HUES6 (cell line): Measurements from ENCODE around the gene CYREN.

ENCODE experiments used
- H3K27ac ChIP-seq: 2 replicates; pipeline ENCODE4 v1.7.0; 2013; ENCODE audit warnings: low read depth, mild to moderate bottlenecking, low read length, inconsistent platforms
- H3K27me3 ChIP-seq: 2 replicates; pipeline ENCODE4 v1.6.1; 2013; ENCODE audit warnings: low read length; ENCODE audit not compliant: control insufficient read depth, insufficient read depth
- H3K36me3 ChIP-seq: 2 replicates; pipeline ENCODE4 v1.6.1; 2013; ENCODE audit warnings: low read length; ENCODE audit not compliant: control insufficient read depth, insufficient read depth
- H3K4me1 ChIP-seq: 2 replicates; pipeline ENCODE4 v1.6.1; 2013; ENCODE audit warnings: low read length; ENCODE audit not compliant: control insufficient read depth, insufficient read depth
- H3K4me3 ChIP-seq: 2 replicates; pipeline ENCODE4 v1.5.1; 2013; ENCODE audit warnings: low read depth, low read length
- H3K9ac ChIP-seq: one replicate; pipeline ENCODE4 v1.6.1; 2013; ENCODE audit warnings: mild to moderate bottlenecking, low read length
- H3K9me3 ChIP-seq: 2 replicates; pipeline ENCODE4 v1.6.1; 2013; ENCODE audit warnings: low read depth, low read length; ENCODE audit not compliant: control insufficient read depth, insufficient read depth

The CYREN gene

DNA sequence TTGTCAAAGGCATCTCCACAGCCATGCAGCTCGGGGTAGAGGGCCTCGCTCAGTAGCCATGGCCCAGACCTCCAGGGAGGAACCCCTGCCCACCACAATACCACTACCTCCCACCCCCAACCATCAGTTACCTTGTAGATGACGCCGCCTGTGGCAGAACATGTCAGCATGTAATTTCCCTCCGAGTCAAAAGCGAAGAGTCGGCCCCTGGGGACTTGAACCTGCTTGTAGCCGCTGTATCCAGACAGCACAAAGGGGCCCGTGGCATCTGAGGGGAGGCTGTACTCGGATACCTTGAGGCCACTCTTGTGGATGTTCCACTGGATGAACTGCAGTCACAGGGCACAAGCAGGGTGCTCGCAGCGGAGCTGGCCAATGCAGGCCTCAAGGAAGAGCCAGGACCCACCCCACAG lies 16.3 kb upstream of the CYREN start:
- H3K4me1 ChIP-seq: no peaks in the 10 kb centered on the region
- H3K27me3 ChIP-seq: no peaks in the 10 kb centered on the region
- peaks cover 18% of the 10 kb centered on the region for H3K9me3 ChIP-seq
- H3K36me3 ChIP-seq: peaks cover 68% of the 10 kb centered on the region
- no peak overlapping the region for H3K4me3 ChIP-seq
- H3K9ac ChIP-seq: no peak overlapping the region
- no peak overlapping the region for H3K27ac ChIP-seq

DNA sequence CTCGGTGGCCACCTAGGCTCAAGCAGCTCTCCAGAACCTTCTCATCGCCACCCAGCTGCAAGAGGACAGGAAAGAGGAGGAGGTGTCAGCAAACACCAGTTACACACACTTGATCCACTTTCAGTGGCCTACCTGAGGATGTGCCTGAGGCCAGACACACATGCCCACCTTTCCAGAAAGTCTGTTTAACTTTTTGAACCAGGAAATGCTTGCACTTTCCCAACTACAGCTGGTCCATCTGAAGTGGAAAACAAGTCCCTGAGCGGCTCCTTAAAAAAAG lies 15.7 kb upstream of the CYREN start:
- H3K9ac ChIP-seq: no peak overlapping the region
- H3K27ac ChIP-seq: no peak overlapping the region
- no peaks in the 10 kb centered on the region for H3K27me3 ChIP-seq
- H3K36me3 ChIP-seq: peaks cover 72% of the 10 kb centered on the region
- no peak overlapping the region for H3K4me3 ChIP-seq
- no peaks in the 10 kb centered on the region for H3K4me1 ChIP-seq
- H3K9me3 ChIP-seq: peaks cover 24% of the 10 kb centered on the region

DNA sequence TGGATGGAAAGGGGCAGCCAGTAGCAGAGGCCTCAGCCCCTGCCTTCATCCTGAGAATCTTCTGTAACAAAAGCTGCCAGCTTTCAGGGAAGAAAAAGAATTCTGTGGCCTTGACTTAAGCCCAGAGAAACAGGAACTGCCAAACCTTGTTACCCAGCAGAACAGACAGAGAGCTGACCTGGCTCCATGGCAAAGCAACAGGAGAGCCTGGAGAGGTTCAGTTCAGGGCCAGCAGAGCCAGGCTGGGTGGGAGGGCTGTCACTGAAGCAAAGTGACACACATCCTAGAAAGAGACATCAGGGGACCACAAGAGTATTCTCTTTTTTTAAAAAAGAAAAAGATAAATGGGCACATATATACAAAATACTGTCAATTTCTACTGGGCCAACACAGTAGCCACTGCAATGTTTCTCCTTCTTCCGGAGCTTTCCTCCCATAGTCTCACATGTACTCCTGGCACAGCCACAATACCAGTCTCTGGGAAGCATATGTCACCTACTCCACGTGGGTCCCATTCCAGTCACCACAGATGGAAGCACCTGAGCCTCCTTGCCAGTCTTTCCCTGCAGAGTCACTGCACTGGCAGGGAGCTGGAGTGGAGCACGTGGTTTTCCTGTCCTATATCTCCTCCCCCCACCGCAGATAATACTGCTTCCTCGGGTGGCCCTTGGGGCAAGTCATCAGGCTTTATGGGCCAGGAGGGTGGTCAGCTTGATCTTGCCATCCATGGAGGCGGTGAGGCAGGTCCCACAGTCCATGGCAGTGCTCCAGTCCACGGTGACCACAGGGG lies 15.2 kb upstream of the CYREN start:
- Histone ChIP-seq H3K4me1 (no peaks in the 10 kb centered on the region), H3K27me3 (no peaks in the 10 kb centered on the region), H3K9me3 (peaks cover 29% of the 10 kb centered on the region), H3K4me3 (no peak overlapping the region), H3K9ac (no peak overlapping the region), H3K36me3 (peaks cover 74% of the 10 kb centered on the region), H3K27ac (no peak overlapping the region)

DNA sequence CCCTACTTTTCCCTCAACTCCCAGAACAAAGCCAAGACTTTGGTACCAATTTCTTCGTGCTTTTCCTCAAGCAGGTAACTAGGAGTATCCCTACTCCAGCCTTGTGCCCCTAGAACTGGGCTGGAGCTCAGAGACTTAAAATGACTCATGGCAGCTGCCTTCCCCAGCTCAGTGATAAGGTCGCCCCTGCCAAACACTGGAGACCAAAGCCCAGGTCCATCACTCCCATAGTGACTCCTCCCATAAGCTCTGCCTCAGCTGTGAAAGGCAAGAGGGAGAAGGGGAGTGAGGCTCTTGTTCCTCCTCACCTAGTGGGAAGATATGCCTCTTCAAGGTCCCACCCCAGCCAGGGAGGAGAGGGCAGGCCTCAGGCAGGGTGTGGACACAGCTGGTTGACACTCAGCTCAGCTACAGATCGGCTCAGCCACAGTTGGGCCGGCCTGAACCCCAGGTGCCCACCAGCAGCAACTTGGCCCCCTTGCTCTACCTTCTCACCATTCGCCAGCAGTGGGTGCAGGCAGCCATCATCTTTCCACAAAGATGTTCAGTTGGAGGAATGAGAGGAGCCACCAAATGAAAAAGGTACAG lies 13.8 kb upstream of the CYREN start:
- Histone ChIP-seq H3K9me3 (peaks cover 43% of the 10 kb centered on the region), H3K4me3 (no peak overlapping the region), H3K9ac (no peak overlapping the region), H3K27me3 (no peaks in the 10 kb centered on the region), H3K4me1 (no peaks in the 10 kb centered on the region), H3K36me3 (peaks cover 73% of the 10 kb centered on the region), H3K27ac (no peak overlapping the region)

DNA sequence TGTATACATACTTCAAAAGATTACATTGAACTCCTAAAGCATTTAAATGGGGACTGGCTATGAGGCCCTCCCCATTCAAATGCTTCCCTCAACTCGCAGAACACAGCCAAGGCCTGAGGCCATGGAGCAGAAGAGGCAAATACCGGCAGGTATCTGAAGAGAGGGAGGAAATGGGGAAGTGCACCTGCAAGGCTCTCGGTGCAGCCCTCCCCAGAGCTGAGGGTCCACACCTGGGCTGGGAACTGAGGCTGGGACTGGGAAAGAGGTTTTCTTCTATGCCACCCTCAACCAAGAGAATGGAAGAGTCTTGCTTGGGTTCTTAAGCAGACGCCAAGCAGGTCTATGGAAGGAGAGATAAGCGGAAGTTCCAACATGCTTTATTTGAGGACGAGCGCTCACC lies 13.0 kb upstream of the CYREN start:
- Histone ChIP-seq H3K4me1 (no peaks in the 10 kb centered on the region), H3K27me3 (no peaks in the 10 kb centered on the region), H3K36me3 (peaks cover 65% of the 10 kb centered on the region), H3K4me3 (no peak overlapping the region), H3K9me3 (peaks cover 50% of the 10 kb centered on the region), H3K9ac (no peak overlapping the region), H3K27ac (no peak overlapping the region)

DNA sequence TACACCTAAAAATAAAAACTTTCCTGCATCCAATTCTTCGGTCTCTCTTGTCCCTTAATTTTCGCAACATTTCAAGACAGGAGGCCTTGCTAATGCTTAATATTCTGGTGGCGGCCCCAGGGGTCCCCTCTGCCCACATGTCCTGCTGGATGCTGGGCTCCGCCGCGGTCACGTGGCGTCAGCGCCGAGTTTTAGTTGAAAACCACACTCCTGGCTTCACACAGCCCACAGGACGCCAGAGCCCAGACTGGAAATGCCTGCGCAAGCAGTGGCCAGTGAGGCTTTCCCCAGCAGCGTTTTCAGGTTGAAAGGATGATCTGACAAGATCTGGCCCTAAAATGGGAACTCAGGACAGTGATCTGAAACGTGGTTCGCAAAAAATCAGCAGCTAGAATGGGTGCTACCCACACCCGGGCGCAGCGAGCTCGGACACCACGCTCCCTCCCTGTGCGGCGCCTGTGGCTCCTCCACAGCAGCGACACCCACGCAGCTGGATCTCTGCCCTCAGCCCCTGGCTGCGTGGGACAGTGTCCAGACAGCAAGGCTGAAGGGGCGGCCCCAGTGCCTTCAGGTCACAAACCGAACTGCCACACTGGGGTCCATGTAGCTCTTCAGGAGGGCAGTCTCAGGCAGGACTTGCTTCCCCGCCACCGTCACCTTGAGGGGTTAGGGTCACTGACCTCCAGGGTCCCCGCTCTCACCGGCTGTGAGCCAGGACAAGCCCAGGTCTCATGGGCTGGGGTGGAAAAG lies 11.6 kb upstream of the CYREN start:
- H3K4me1 ChIP-seq: peaks cover 12% of the 10 kb centered on the region
- no peaks in the 10 kb centered on the region for H3K27me3 ChIP-seq
- no peak overlapping the region for H3K4me3 ChIP-seq
- H3K27ac ChIP-seq: no peak overlapping the region
- H3K9me3 ChIP-seq: peaks cover 53% of the 10 kb centered on the region
- peaks cover 54% of the 10 kb centered on the region for H3K36me3 ChIP-seq
- no peak overlapping the region for H3K9ac ChIP-seq

DNA sequence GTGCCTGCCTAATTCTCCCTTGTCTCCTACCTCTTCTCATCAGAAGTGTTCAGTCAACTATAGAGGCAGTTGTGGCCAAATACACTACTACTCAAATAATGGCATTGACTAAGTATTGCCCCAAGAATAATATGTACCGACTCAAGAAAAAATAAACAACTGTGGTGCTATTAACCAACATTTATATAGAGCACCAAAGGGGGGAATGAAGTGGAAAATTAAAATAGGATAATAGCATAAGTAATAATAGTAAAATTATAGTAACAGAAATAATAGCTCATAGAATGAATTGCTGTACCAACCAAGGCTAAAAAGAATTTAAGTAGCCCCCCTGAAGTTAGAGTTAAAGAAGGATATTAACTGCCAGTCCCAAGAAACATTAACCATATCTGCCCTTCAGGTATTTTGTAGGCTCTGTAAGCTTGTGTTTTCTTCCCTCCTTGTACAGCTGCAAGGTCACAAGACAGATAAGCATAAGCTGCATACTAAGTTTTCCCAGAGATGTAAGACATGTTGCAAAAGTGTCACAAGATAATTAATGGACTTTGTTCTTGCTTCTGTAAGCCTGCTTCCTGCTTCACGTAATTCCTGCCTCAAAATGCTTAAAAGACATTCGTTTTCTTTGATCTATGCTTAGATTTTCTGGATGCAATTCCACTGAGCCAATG lies 10.9 kb upstream of the CYREN start:
- H3K9me3 ChIP-seq: peaks cover 53% of the 10 kb centered on the region

DNA sequence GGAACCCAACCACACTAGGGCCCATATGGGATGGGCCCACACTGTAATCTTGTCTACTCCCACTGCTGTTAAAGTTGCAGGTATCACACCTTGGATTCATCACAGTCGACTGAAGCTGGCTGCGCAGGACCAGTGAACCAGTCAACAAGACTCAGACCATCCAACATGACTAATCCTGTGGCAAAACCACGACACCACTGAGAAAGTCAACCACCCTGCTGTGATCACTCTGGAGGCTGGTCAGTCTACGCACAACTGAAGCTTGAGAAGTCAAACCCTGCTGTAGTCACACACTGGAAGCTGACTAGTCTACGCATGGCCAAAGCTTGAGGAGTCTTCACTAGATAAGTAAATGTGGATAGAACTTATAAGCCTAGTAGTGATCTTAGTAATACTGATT lies 9.6 kb upstream of the CYREN start:
- no peaks in the 10 kb centered on the region for H3K27me3 ChIP-seq
- peaks cover 35% of the 10 kb centered on the region for H3K36me3 ChIP-seq
- no peak overlapping the region for H3K9ac ChIP-seq
- H3K4me3 ChIP-seq: no peak overlapping the region
- H3K9me3 ChIP-seq: peaks cover 53% of the 10 kb centered on the region
- H3K4me1 ChIP-seq: peaks cover 20% of the 10 kb centered on the region
- no peak overlapping the region for H3K27ac ChIP-seq

More for the DNA sequence above, 10.9 kb upstream of the CYREN start:
- H3K9ac ChIP-seq: no peak overlapping the region
- H3K4me3 ChIP-seq: no peak overlapping the region
- peaks cover 19% of the 10 kb centered on the region for H3K4me1 ChIP-seq
- peaks cover 47% of the 10 kb centered on the region for H3K36me3 ChIP-seq
- H3K27me3 ChIP-seq: no peaks in the 10 kb centered on the region
- H3K27ac ChIP-seq: no peak overlapping the region

DNA sequence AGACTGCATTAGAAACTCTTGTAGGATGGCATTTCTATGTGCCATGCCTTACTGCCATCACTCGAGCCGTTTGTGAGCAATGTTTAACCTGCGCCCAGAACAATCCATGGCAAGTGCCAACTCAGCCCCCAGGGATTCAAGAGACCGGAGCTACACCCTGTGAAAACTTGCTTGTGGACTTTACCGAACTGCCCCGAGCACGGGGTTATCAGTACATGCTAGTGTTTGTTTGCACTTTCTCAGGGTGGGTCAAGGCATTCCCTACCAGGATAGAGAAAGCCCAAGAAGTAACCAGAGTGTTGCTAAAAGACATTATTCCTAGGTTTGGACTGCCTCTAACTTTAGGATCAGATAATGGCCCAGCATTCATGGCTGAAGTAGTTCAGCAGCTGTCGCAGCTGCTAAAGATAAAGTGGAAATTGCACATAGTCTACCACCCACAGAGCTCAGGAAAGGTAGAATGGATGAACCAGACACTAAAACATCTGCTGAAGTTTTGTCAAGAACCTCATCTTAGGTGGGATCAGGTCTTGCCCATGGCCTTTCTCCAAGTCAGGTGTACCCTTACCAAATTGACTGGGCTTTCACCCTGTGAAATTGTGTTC lies 8.9 kb upstream of the CYREN start:
- H3K4me3 ChIP-seq: no peak overlapping the region
- peaks cover 30% of the 10 kb centered on the region for H3K36me3 ChIP-seq
- peaks cover 53% of the 10 kb centered on the region for H3K9me3 ChIP-seq
- H3K27me3 ChIP-seq: no peaks in the 10 kb centered on the region
- H3K27ac ChIP-seq: no peak overlapping the region
- H3K9ac ChIP-seq: no peak overlapping the region
- H3K4me1 ChIP-seq: peaks cover 20% of the 10 kb centered on the region

DNA sequence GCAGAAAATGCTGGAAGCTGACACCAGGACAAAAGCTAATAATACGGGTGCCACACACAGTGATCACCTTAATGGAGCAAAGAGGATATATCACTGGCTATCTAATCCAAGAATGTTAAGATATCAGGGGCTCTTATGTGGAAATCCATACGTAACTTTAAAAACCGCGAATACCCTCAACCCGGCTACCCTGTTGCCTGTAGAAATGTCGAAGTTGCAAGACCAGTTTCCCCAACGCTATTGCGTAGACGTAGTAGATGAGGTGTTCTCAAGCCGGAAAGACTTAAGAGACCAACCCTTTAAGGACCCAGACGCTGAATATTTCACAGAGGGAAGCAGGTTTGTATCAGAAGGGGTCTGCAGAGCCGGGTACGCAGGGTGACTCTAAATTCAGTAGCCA lies 7.9 kb upstream of the CYREN start:
- Histone ChIP-seq H3K4me1 (peaks cover 20% of the 10 kb centered on the region), H3K36me3 (peaks cover 21% of the 10 kb centered on the region), H3K4me3 (no peak overlapping the region), H3K9me3 (peaks cover 51% of the 10 kb centered on the region), H3K27ac (peak overlapping the region; percentile 58; the same call in 1 of the 2 replicates), H3K9ac (no peak overlapping the region), H3K27me3 (no peaks in the 10 kb centered on the region)
